KMS-11 (cell line): ENCODE data around the gene VPS45.
A peak's percentile ranks its signal among the peaks of the same experiment; 100 is the strongest.
"Not testable (repeated sequence)": the region's sequence is repeated elsewhere in the genome, so short reads cannot be mapped to it uniquely, and the experiment has no call there.

ENCODE experiments used
- H2AFZ ChIP-seq: fragments of 200-600 bp; sonication (generic); 2 replicates; pipeline ENCODE4 v1.6.1; 2016; ENCODE audit warnings: antibody characterized with exemption, mixed run types, low read depth
- H3K27ac ChIP-seq: fragments of 200-600 bp; sonication (generic); 2 replicates; pipeline ENCODE4 v1.6.1; 2016; ENCODE audit warnings: mild to moderate bottlenecking, mixed run types
- H3K27me3 ChIP-seq: fragments of 200-600 bp; sonication (generic); 2 replicates; pipeline ENCODE4 v1.6.1; 2017; ENCODE audit warnings: mild to moderate bottlenecking, low read depth, mixed run types, moderate library complexity; ENCODE audit not compliant: insufficient read depth
- H3K36me3 ChIP-seq: fragments of 200-600 bp; sonication (generic); 2 replicates; pipeline ENCODE4 v1.6.1; 2017; ENCODE audit warnings: mild to moderate bottlenecking, mixed run types; ENCODE audit not compliant: insufficient read depth
- H3K4me1 ChIP-seq: fragments of 200-600 bp; sonication (generic); 2 replicates; pipeline ENCODE4 v1.6.1; 2016; ENCODE audit warnings: mild to moderate bottlenecking, low read depth, mixed run types; ENCODE audit not compliant: poor library complexity, severe bottlenecking
- H3K4me2 ChIP-seq: fragments of 200-600 bp; sonication (generic); 2 replicates; pipeline ENCODE4 v1.7.0; 2016; ENCODE audit warnings: mild to moderate bottlenecking, mixed run types
- H3K4me3 ChIP-seq: fragments of 200-600 bp; sonication (generic); IDR thresholded peaks from 2 replicates; pipeline ENCODE4 v1.6.1; 2017; ENCODE audit warnings: low read depth, low read length, mixed read lengths; ENCODE audit not compliant: insufficient read depth
- H3K79me2 ChIP-seq: fragments of 200-600 bp; sonication (generic); 2 replicates; pipeline ENCODE4 v1.6.1; 2016; ENCODE audit warnings: low read depth, mixed run types; ENCODE audit not compliant: insufficient read depth
- H3K9ac ChIP-seq: fragments of 200-600 bp; sonication (generic); 2 replicates; pipeline ENCODE4 v1.6.1; 2016; ENCODE audit warnings: mild to moderate bottlenecking, mixed run types
- H4K20me1 ChIP-seq: fragments of 200-600 bp; sonication (generic); 2 replicates; pipeline ENCODE4 v1.6.1; 2016; ENCODE audit warnings: mild to moderate bottlenecking, mixed run types; ENCODE audit not compliant: insufficient read depth
- TF ChIP-seq, protein P1 (sequence below): fragments of 200-600 bp; sonication (generic); conservative IDR thresholded peaks from 2 replicates; pipeline ENCODE4 v1.6.1; 2017; ENCODE audit warnings: low read depth, mild to moderate bottlenecking, antibody characterized with exemption, low read length, moderate library complexity, mixed read lengths

VPS45 gene

GRCh38 chr1:150141452-150141851 lies 73.9 kb downstream of the VPS45 start:
- Histone ChIP-seq H4K20me1 (no peaks in the 10 kb centered on the region), H2AFZ (no peak overlapping the region), H3K27ac (no peak overlapping the region)

GRCh38 chr1:150142083-150142482 lies 74.5 kb downstream of the VPS45 start:
- Histone ChIP-seq H3K36me3 (no peaks in the 10 kb centered on the region), H3K79me2 (no peaks in the 10 kb centered on the region), H3K27ac (no peak overlapping the region), H3K4me3 (no peak overlapping the region), H3K27me3 (no peaks in the 10 kb centered on the region), H3K4me2 (no peak overlapping the region), H3K9ac (no peak overlapping the region), H4K20me1 (no peaks in the 10 kb centered on the region), H3K4me1 (peaks cover 27% of the 10 kb centered on the region), H2AFZ (no peak overlapping the region)
- TF ChIP-seq, protein P1, sequence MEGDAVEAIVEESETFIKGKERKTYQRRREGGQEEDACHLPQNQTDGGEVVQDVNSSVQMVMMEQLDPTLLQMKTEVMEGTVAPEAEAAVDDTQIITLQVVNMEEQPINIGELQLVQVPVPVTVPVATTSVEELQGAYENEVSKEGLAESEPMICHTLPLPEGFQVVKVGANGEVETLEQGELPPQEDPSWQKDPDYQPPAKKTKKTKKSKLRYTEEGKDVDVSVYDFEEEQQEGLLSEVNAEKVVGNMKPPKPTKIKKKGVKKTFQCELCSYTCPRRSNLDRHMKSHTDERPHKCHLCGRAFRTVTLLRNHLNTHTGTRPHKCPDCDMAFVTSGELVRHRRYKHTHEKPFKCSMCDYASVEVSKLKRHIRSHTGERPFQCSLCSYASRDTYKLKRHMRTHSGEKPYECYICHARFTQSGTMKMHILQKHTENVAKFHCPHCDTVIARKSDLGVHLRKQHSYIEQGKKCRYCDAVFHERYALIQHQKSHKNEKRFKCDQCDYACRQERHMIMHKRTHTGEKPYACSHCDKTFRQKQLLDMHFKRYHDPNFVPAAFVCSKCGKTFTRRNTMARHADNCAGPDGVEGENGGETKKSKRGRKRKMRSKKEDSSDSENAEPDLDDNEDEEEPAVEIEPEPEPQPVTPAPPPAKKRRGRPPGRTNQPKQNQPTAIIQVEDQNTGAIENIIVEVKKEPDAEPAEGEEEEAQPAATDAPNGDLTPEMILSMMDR: no peak

More at GRCh38 chr1:150141452-150141851, 73.9 kb downstream of the VPS45 start:
- Histone ChIP-seq H3K27me3 (no peaks in the 10 kb centered on the region), H3K4me3 (no peak overlapping the region), H3K36me3 (no peaks in the 10 kb centered on the region), H3K79me2 (no peaks in the 10 kb centered on the region), H3K9ac (no peak overlapping the region), H3K4me2 (no peak overlapping the region), H3K4me1 (peaks cover 20% of the 10 kb centered on the region)
- TF ChIP-seq, protein P1: no peak

DNA sequence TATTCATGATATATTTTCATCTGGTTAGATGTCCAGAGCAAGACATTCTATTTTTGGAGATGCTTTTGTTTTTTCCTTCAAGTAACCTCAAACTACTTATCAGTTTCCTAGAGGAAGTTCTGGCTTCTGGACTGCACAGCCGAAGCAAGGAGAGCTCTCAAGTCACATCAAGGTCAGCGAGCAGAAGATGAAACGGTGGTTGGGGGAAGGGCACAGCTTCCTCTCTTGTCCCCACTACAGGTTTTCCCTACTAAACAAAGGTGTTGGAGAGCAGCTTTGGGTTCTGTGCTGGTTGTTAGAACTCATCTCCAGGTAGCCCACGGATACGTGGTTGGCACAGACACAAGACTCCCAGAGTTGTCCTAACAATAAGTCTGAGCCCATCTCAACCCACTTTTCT lies 77.0 kb downstream of the VPS45 start:
- no peak overlapping the region for H3K9ac ChIP-seq
- no peaks in the 10 kb centered on the region; the same call in 1 of the 2 replicates for H3K27me3 ChIP-seq
- TF ChIP-seq, protein P1: no peak
- no peak overlapping the region for H3K4me3 ChIP-seq
- H3K79me2 ChIP-seq: no peaks in the 10 kb centered on the region
- H3K4me1 ChIP-seq: peaks cover 33% of the 10 kb centered on the region
- no peak overlapping the region for H2AFZ ChIP-seq
- no peaks in the 10 kb centered on the region for H4K20me1 ChIP-seq
- no peak overlapping the region for H3K4me2 ChIP-seq
- no peak overlapping the region for H3K27ac ChIP-seq
- no peaks in the 10 kb centered on the region for H3K36me3 ChIP-seq

DNA sequence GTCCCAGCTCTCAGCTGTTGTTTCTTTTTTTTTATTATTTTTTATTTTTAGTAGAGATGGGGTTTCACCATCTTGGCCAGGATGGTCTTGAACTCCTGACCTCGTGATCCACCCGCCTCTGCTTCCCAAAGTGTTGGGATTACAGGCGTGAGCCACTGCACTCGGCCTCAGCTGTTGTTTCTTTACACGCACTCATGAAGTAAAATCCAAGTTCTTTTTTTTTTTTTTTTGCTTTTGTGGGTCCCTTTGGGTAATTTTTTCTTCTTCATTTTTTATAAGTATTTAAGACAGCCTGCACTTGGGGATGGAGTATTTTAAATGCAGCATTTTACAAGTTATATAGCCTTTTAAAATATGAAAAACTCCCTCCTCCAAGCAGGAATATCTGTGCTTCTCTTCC lies 78.4 kb downstream of the VPS45 start:
- peaks cover 28% of the 10 kb centered on the region for H3K4me1 ChIP-seq
- not testable (repeated sequence) for H3K27me3 ChIP-seq, H3K36me3 ChIP-seq, H4K20me1 ChIP-seq, H2AFZ ChIP-seq, H3K27ac ChIP-seq, H3K79me2 ChIP-seq, H3K4me3 ChIP-seq, H3K9ac ChIP-seq, H3K4me2 ChIP-seq

DNA sequence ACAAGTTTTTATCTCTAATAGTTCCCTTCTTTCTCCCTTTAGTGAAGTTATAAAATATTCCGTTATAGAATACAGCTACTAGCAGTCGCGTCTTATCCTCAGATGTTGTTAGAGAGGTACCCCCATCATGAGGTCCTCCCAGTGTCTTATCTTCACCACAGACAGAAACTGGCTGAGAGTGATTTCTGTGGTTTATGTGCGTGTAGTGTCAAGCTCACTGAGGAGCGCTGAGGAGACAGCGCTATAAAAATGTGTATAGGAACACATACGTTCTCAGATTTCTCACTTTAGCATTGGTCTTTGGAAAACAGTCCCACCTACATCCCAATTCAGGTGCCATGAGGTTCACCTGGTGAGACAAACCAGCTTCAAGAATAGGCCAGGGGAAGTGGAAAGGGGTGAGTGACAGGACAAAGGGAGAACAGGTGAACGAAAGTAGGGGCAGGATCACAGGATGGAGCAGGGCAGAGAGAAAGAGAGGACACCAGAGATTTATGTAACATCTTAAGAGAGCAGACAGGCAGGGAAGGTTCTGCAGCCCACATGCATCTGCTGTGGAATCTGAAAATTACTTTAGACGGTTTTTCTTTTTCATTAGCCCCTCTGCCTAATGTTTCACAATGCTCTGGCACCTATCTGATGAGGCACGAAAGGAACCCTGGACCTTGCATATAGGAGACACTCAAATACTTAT lies 79.4 kb downstream of the VPS45 start:
- Histone ChIP-seq H3K4me1 (peaks cover 34% of the 10 kb centered on the region), H3K4me3 (no peak overlapping the region), H3K79me2 (0 out of 2 replicates have a peak, but pooled peaks cover 4% of the 10 kb centered on the region), H3K4me2 (0 out of 2 replicates have a peak overlapping the region, but pooled peaks have one; percentile 4), H3K36me3 (no peaks in the 10 kb centered on the region), H3K9ac (no peak overlapping the region), H3K27me3 (peaks cover 3% of the 10 kb centered on the region; the same call in 1 of the 2 replicates), H4K20me1 (no peaks in the 10 kb centered on the region), H3K27ac (no peak overlapping the region), H2AFZ (no peak overlapping the region)
- TF ChIP-seq, protein P1: no peak
